Naive B cell (primary cell): ENCODE measurements around the gene PCBD2. TPM values are rescaled to one million over a fixed set of nuclear protein-coding genes. Genes with fewer than 3 reads are reported as not detected.
A peak's percentile ranks its signal among the peaks of the same experiment; 100 is the strongest.

Experiments used
- ATAC-seq, 2 donors: fragments of 150-1000 bp; cut with Tn5 transposase; 2 replicates each; pipeline ENCODE4 v1.10.0; 2021; ENCODE audit warnings: low read depth in 2 of 2, mild to moderate bottlenecking in 2 of 2, moderate library complexity in 2 of 2
- DNase-seq: peaks from one replicate; pipeline ENCODE4 v3.0.0; 2022
- H3K27ac Mint-ChIP-seq, 6 donors: one replicate each; pipeline ENCODE4 v1.8.0; 2020 to 2022; ENCODE audit warnings: mild to moderate bottlenecking in 6 of 6, mixed read lengths in 6 of 6, moderate library complexity in 5 of 6, inconsistent platforms in 2 of 6
- H3K27me3 Mint-ChIP-seq, 3 donors: one replicate each; pipeline ENCODE4 v1.8.0; 2021 to 2022; ENCODE audit warnings: mixed read lengths in 3 of 3, mild to moderate bottlenecking in 1 of 3
- H3K36me3 Mint-ChIP-seq, 2 donors: one replicate each; pipeline ENCODE4 v1.8.0; 2020 to 2022; ENCODE audit warnings: mixed read lengths in 2 of 2, inconsistent platforms in 1 of 2, mild to moderate bottlenecking in 1 of 2
- H3K4me1 Mint-ChIP-seq, 3 donors: one replicate each; pipeline ENCODE4 v1.8.0; 2020 to 2022; ENCODE audit warnings: mixed read lengths in 3 of 3, inconsistent platforms in 1 of 3, mild to moderate bottlenecking in 1 of 3, moderate library complexity in 1 of 3
- H3K4me3 Mint-ChIP-seq, 8 donors: one replicate each; pipeline ENCODE4 v1.8.0; 2020 to 2022; ENCODE audit warnings: mild to moderate bottlenecking in 8 of 8, mixed read lengths in 8 of 8, moderate library complexity in 8 of 8, inconsistent platforms in 2 of 8
- H3K9me3 Mint-ChIP-seq, 7 donors: one replicate each; pipeline ENCODE4 v1.8.0; 2020 to 2022; ENCODE audit warnings: mixed read lengths in 7 of 7, mild to moderate bottlenecking in 5 of 7, inconsistent platforms in 2 of 7, moderate library complexity in 1 of 7
- polyA plus RNA-seq, 6 donors: library from polyadenylated mRNA; unstranded; fragments of 300-500 nt; fragmentation: Illumina TruSeq; gene quantifications; one replicate each; pipeline ENCODE4 v1.2.3, GENCODE V29; 2021; ENCODE audit warnings: low read depth in 6 of 6

The PCBD2 gene
- polyA plus RNA-seq, 6 donors from 2014 or later = 9.5 to 15.5 (median 12.7) TPM

DNA sequence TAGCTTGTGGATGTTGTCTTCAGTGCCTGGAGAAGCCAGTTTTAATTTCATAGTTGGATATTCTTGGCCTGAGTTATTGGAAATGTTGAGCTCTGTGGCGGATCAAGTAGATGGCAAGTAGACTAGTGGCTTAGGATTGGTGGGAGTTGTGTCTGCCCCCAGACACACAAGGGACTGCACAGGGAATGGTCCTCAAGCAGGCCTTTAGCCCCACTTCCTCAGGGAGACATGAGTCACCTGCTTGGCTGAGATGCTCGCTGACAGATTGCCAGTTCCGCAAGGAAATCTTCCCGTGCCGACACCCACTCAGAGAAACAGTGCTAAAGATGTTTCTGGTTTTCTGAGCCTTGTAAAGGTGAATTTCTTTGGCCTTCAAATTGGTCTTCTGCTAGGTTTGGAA is 44.0 kb downstream of the PCBD2 start:
- DNase-seq (no peak), ATAC-seq (no peak)
- H3K27me3 Mint-ChIP-seq = no peaks in the 10 kb centered on the region
- H3K36me3 Mint-ChIP-seq = peaks cover 0 to under 1% of the 10 kb centered on the region in 2 donors
- H3K4me1 Mint-ChIP-seq = no peaks in the 10 kb centered on the region
- peaks cover 0 to 14% (median 2%) of the 10 kb centered on the region in 7 donors for H3K9me3 Mint-ChIP-seq
- no peak overlapping the region for H3K4me3 Mint-ChIP-seq
- H3K27ac Mint-ChIP-seq = no peak overlapping the region

- Mint-ChIP-seq H3K36me3 (peaks cover 3 to 4% of the 10 kb centered on the region in 2 donors), H3K27ac (no peak overlapping the region), H3K27me3 (no peaks in the 10 kb centered on the region), H3K4me1 (no peaks in the 10 kb centered on the region), H3K9me3 (peaks cover 0 to 17% (median 4%) of the 10 kb centered on the region in 7 donors), H3K4me3 (no peak overlapping the region)
- DNase-seq (no peak), ATAC-seq (no peak)
Measured at GRCh38 chr5:134949316-134949715, 44.4 kb downstream of the PCBD2 start.

GRCh38 chr5:134957920-134958608 is 53.1 kb downstream of the PCBD2 start:
- no peak for DNase-seq
- Mint-ChIP-seq H3K4me3 (no peak overlapping the region), H3K4me1 (no peaks in the 10 kb centered on the region), H3K27ac (no peak overlapping the region), H3K36me3 (peaks cover 16 to 17% of the 10 kb centered on the region in 2 donors), H3K27me3 (no peaks in the 10 kb centered on the region), H3K9me3 (peaks cover 3 to 22% (median 13%) of the 10 kb centered on the region in 7 donors)
- ATAC-seq = no peak

GRCh38 chr5:134958755-134959154 is 53.8 kb downstream of the PCBD2 start:
- DNase-seq = no peak
- ATAC-seq = no peak
- peaks cover 16 to 17% of the 10 kb centered on the region in 2 donors for H3K36me3 Mint-ChIP-seq
- no peak overlapping the region for H3K4me3 Mint-ChIP-seq
- H3K9me3 Mint-ChIP-seq = peaks cover 3 to 16% (median 13%) of the 10 kb centered on the region in 7 donors
- no peaks in the 10 kb centered on the region for H3K27me3 Mint-ChIP-seq
- no peak overlapping the region for H3K27ac Mint-ChIP-seq
- no peaks in the 10 kb centered on the region for H3K4me1 Mint-ChIP-seq

DNA sequence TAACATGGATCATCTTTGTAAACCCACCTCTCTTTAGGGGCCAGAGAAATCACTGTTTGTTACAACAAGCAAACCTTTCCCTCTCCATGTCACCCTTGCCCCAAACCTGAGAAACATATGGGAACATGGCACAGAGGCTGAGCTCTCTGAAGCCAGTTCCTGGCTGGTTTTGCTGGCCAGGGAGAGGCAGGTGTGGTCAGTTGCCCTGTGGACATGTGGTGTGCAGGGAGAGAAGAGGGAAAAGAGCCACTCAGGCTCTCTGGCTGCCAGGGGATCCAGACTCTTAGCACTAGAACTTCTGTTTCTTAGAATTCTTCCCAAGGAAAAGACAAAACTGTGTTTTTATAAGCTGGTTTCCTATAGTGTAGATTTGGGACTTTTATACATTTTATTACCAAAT is 58.2 kb downstream of the PCBD2 start:
- no peak overlapping the region for H3K4me3 Mint-ChIP-seq
- no peaks in the 10 kb centered on the region for H3K9me3 Mint-ChIP-seq
- H3K4me1 Mint-ChIP-seq = no peaks in the 10 kb centered on the region
- no peaks in the 10 kb centered on the region for H3K27me3 Mint-ChIP-seq
- H3K27ac Mint-ChIP-seq = no peak overlapping the region
- peaks cover 0 to 5% of the 10 kb centered on the region in 2 donors for H3K36me3 Mint-ChIP-seq
- ATAC-seq = no peak
- no peak for DNase-seq

DNA sequence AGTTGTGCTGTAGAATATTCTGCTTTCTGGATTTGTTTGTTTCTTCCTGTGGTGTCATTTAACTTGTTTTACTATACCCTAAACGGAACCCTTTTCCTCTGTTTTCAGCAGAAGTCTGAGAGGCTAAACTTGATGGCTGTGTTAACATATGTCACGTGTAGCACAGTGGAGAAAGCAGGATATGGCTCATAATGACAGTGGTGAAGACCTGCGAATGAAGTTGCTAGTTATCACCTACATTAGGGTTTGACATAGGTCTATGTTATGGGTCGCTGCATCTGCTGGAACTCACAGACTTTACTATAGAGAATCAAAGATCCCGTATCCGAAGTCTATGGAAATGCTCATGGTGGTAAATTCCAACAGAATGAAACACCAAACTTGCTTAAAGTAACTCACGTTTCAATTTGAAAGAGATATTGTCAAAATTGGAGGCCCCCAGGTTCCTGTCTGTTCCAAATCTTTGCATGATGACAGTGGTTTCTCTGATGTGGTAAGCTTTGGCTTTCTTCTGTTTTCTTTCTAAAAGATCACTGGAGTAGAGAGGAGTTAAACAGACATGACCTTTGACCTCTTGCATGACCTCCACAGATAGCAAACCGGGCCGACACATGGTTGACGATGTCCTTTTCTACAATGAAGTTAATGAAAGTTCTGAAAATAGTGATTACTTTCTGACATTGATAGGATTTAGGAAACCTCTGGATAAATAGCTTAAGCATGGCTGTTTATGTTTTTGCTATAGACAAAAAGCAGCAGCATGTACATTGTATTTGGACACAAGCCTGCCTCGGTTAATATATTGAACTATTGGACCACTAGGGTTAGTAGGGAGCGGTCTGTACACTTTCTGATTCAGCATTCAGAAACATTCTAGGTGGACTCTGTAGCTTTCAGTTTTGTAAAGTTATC is 59.7 kb downstream of the PCBD2 start:
- Mint-ChIP-seq H3K27me3 (no peaks in the 10 kb centered on the region), H3K9me3 (no peaks in the 10 kb centered on the region), H3K27ac (no peak overlapping the region), H3K4me1 (no peaks in the 10 kb centered on the region), H3K4me3 (no peak overlapping the region), H3K36me3 (peaks cover 5% of the 10 kb centered on the region in 2 donors)
- DNase-seq = no peak
- no peak for ATAC-seq

DNA sequence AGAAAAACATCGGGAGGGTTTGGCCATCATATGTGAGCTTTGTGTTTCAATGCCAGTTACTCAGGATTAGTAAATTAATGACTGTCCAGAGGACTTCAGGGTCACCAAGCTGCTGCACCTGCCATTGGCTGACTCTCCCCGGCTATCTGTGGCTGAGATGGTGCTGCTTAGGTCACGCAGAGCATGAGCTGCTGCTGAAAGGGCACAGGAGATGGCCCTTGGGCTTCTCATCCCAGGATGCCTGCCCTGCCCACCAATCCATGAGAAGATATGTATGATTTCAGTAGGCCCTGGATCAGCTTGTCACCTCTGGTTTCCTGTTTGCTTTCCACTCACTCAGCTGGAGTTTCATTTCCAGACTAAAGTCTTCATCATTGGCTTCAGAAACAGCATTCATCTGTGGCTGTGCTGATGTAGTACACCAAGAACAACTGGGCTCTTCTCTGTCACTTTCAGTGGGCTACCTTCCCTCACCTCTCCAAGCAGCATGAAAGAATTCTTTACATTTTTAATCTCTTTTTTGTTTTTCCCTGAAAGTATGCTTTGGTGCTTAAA is 60.4 kb downstream of the PCBD2 start:
- Mint-ChIP-seq H3K27me3 (no peaks in the 10 kb centered on the region), H3K9me3 (no peaks in the 10 kb centered on the region), H3K27ac (no peak overlapping the region), H3K4me1 (no peaks in the 10 kb centered on the region), H3K4me3 (no peak overlapping the region), H3K36me3 (peaks cover 5 to 8% of the 10 kb centered on the region in 2 donors)
- no peak for ATAC-seq
- no peak for DNase-seq

DNA sequence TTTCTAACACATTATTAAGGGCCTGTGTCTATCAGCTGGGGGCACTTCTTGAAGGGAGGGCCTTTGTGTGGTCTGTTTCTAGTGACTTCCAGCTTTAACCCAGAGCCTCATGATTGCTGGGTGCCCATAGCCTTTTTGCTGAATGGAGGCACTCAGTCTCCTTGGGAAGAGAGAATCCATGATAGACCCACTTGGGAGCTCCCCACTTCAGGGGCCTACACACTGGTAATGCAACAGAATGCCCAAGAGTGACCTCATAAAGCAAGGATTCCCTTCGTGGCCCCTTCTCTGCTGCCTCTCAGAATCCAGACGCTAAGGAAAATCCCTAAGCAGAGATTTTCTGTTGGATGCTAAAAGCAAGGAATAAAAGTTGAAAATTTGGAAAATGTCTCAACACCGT is 62.7 kb downstream of the PCBD2 start, which contains the start of gene CATSPER3:
Gene CATSPER3, plus strand, starts transcription at position 301 of the 400 bp plus-strand sequence. Its CDS starts 85 bp downstream, at position 386.
- Mint-ChIP-seq H3K4me3 (no peak within 1 kb of the TSS), H3K4me1 (no peaks in the 10 kb centered on the region), H3K9me3 (no peaks in the 10 kb centered on the region), H3K27me3 (no peaks in the 10 kb centered on the region), H3K27ac (peak within 1 kb of the TSS in 2 of 6 donors; percentile 3 to 68), H3K36me3 (peaks cover 5 to 12% of the 10 kb centered on the region in 2 donors)
- DNase-seq (no peak), ATAC-seq (no peak)

GRCh38 chr5:134968055-134968454 is 63.1 kb downstream of the PCBD2 start:
- DNase-seq (no peak), ATAC-seq (no peak)
- Mint-ChIP-seq H3K36me3 (peaks cover 5 to 12% of the 10 kb centered on the region in 2 donors), H3K4me1 (no peaks in the 10 kb centered on the region), H3K4me3 (no peak overlapping the region), H3K27me3 (no peaks in the 10 kb centered on the region), H3K9me3 (no peaks in the 10 kb centered on the region), H3K27ac (peak overlapping the region in 1 of 6 donors; percentile 1)

DNA sequence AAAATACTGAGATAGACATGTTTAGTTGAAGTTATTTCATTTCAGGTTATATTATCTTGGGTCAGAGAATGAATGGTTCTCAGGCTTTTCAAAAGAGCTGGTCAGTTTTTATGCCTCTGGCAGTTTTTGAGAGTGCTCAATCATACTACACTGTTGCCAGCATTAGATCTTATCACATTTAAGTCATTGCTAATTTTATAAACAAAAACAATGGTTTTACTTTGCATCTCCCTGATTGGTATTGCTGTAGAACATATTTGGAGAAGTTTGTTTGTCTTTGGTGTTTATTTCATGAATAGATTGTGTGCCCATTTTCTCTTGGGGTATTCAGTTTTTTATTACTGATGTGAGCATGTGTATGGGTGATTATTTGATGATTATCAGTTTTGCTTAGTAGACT is 64.2 kb downstream of the PCBD2 start:
- Mint-ChIP-seq H3K27ac (no peak overlapping the region), H3K36me3 (peaks cover 5 to 12% of the 10 kb centered on the region in 2 donors), H3K9me3 (no peaks in the 10 kb centered on the region), H3K4me3 (no peak overlapping the region), H3K4me1 (no peaks in the 10 kb centered on the region), H3K27me3 (no peaks in the 10 kb centered on the region)
- no peak for DNase-seq
- ATAC-seq = no peak

DNA sequence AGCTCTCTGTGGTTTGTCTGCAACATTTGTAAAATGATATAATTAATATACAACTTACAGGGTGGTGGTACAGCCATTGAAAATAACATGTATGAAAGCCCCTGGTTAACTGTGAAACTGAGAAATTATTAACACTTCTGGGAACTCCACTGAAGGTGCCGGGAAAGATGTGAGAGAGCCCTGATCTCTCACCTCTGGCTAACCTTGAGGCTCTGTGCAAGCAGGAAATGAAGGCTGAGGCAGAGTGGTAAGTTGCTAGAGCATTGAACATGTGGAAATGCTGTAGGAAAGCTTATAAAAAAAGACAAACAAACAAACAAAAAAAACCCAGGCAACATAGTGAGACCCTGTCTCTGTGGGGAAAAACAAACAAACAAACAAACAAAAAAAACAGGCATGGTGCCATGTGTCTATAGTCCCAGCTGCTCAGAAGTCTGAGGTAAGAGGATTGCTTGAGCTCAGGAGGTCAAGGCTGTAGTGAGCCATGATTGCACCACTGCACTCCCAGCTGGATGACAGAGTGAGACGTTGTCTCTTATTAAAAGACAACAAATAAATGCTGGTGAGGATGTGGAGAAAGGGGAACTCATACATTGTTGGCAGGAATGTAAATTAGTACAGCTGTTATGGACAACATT is 70.3 kb downstream of the PCBD2 start:
- no peaks in the 10 kb centered on the region for H3K4me1 Mint-ChIP-seq
- DNase-seq = no peak
- H3K36me3 Mint-ChIP-seq = peaks cover 15 to 23% of the 10 kb centered on the region in 2 donors
- H3K27me3 Mint-ChIP-seq = no peaks in the 10 kb centered on the region
- no peak overlapping the region for H3K27ac Mint-ChIP-seq
- H3K4me3 Mint-ChIP-seq = no peak overlapping the region
- no peak for ATAC-seq
- H3K9me3 Mint-ChIP-seq = peaks cover 9 to 43% (median 22%) of the 10 kb centered on the region in 7 donors

- no peak overlapping the region for H3K4me3 Mint-ChIP-seq
- ATAC-seq = no peak
- no peaks in the 10 kb centered on the region for H3K4me1 Mint-ChIP-seq
- H3K27me3 Mint-ChIP-seq = no peaks in the 10 kb centered on the region
- peaks cover 9 to 46% (median 24%) of the 10 kb centered on the region in 7 donors for H3K9me3 Mint-ChIP-seq
- DNase-seq = no peak
- no peak overlapping the region for H3K27ac Mint-ChIP-seq
- H3K36me3 Mint-ChIP-seq = peaks cover 15 to 27% of the 10 kb centered on the region in 2 donors
Measured at GRCh38 chr5:134975843-134976242, 70.9 kb downstream of the PCBD2 start.

GRCh38 chr5:134976841-134977240 is 71.9 kb downstream of the PCBD2 start:
- Mint-ChIP-seq H3K27me3 (no peaks in the 10 kb centered on the region), H3K27ac (peak overlapping the region in 1 of 6 donors; percentile 2), H3K4me1 (no peaks in the 10 kb centered on the region), H3K36me3 (peaks cover 25 to 33% of the 10 kb centered on the region in 2 donors), H3K4me3 (peak overlapping the region in 1 of 8 donors; percentile 56), H3K9me3 (peaks cover 11 to 56% (median 34%) of the 10 kb centered on the region in 7 donors)
- ATAC-seq (no peak), DNase-seq (no peak)
